Loucy (cell line): Measurements from ENCODE around the gene EFNA5.

Source experiments
- EZH2phosphoT487 ChIP-seq: fragments of 200-600 bp; IDR thresholded peaks from 2 replicates; pipeline ENCODE4 v1.6.1; 2018; ENCODE audit warnings: antibody characterized with exemption, mild to moderate bottlenecking, moderate library complexity, borderline replicate concordance
- TF ChIP-seq, protein P1 (sequence below): fragments of 200-600 bp; sonication (generic); conservative IDR thresholded peaks from 2 replicates; pipeline ENCODE4 v1.5.1; 2014; ENCODE audit warnings: mild to moderate bottlenecking, antibody characterized with exemption, low read length

- TF ChIP-seq EZH2phosphoT487, result no peak
- TF ChIP-seq, protein P1, sequence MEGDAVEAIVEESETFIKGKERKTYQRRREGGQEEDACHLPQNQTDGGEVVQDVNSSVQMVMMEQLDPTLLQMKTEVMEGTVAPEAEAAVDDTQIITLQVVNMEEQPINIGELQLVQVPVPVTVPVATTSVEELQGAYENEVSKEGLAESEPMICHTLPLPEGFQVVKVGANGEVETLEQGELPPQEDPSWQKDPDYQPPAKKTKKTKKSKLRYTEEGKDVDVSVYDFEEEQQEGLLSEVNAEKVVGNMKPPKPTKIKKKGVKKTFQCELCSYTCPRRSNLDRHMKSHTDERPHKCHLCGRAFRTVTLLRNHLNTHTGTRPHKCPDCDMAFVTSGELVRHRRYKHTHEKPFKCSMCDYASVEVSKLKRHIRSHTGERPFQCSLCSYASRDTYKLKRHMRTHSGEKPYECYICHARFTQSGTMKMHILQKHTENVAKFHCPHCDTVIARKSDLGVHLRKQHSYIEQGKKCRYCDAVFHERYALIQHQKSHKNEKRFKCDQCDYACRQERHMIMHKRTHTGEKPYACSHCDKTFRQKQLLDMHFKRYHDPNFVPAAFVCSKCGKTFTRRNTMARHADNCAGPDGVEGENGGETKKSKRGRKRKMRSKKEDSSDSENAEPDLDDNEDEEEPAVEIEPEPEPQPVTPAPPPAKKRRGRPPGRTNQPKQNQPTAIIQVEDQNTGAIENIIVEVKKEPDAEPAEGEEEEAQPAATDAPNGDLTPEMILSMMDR, result no peak
Observed at GRCh38 chr5:107542831-107543231, 127.9 kb downstream of the EFNA5 start.
